Mesenchymal stem cell (in vitro differentiated cells and primary cell): ENCODE results near the gene CAGE1.
"Not testable (repeated sequence)": the region's sequence is repeated elsewhere in the genome, so short reads cannot be mapped to it uniquely, and the experiment has no call there.

Experiments
- DNase-seq: peaks from one replicate; pipeline ENCODE4 v3.0.0-alpha.2; 2013
- H2AFZ ChIP-seq: one replicate; pipeline ENCODE4 v1.6.1; 2013; ENCODE audit warnings: low read depth, mild to moderate bottlenecking, control low read depth, inconsistent platforms, low read length, moderate library complexity
- H2AK5ac ChIP-seq: 2 replicates; pipeline ENCODE4 v1.6.1; 2013; ENCODE audit warnings: low read length, moderate library complexity, mild to moderate bottlenecking, inconsistent platforms; ENCODE audit not compliant: severe bottlenecking
- H2BK120ac ChIP-seq: one replicate; pipeline ENCODE4 v1.6.1; 2013; ENCODE audit warnings: low read depth, mild to moderate bottlenecking, inconsistent platforms, low read length, moderate library complexity
- H2BK12ac ChIP-seq, 2 experiments: one replicate each; pipeline ENCODE4 v1.6.1; 2013; ENCODE audit warnings: inconsistent platforms in 2 of 2, low read length in 2 of 2, mild to moderate bottlenecking in 2 of 2, moderate library complexity in 2 of 2, control low read depth in 1 of 2
- H2BK15ac ChIP-seq: one replicate; pipeline ENCODE4 v1.6.1; 2013; ENCODE audit warnings: mild to moderate bottlenecking, low read depth, inconsistent platforms; ENCODE audit not compliant: poor library complexity, severe bottlenecking
- H2BK5ac ChIP-seq: 2 replicates; pipeline ENCODE4 v1.6.1; 2013; ENCODE audit warnings: low read depth, mild to moderate bottlenecking, low read length, control low read depth, inconsistent platforms; ENCODE audit not compliant: poor library complexity, severe bottlenecking
- H3K14ac ChIP-seq, 2 experiments: one replicate each; pipeline ENCODE4 v1.6.1; 2013; ENCODE audit warnings: inconsistent platforms in 2 of 2, low read length in 2 of 2, control low read depth in 1 of 2, mild to moderate bottlenecking in 1 of 2, moderate library complexity in 1 of 2
- H3K18ac ChIP-seq, 2 experiments: one replicate each; pipeline ENCODE4 v1.6.1; 2013; ENCODE audit warnings: inconsistent platforms in 2 of 2, low read length in 2 of 2, control low read depth in 1 of 2, low read depth in 1 of 2, mild to moderate bottlenecking in 1 of 2
- H3K23ac ChIP-seq, 2 experiments: one replicate each; pipeline ENCODE4 v1.6.1; 2013; ENCODE audit warnings: inconsistent platforms in 2 of 2, low read length in 2 of 2, mild to moderate bottlenecking in 2 of 2, moderate library complexity in 2 of 2, control low read depth in 1 of 2
- H3K27ac ChIP-seq: 2 replicates; pipeline ENCODE4 v1.5.1; 2013; ENCODE audit warnings: mild to moderate bottlenecking, moderate library complexity, low read length, control low read depth, inconsistent platforms; ENCODE audit not compliant: poor library complexity, severe bottlenecking
- H3K27me3 ChIP-seq, 2 experiments: 2 replicates each; pipeline versions ENCODE4 v1.6.1 to v1.7.0; 2013; ENCODE audit warnings: low read length in 2 of 2, mild to moderate bottlenecking in 2 of 2, moderate library complexity in 2 of 2, control low read depth in 1 of 2, inconsistent platforms in 1 of 2; ENCODE audit not compliant: control insufficient read depth in 1 of 2, insufficient read depth in 1 of 2
- H3K36me3 ChIP-seq, 2 experiments: 2 replicates each; pipeline versions ENCODE4 v1.6.1 to v1.7.0; 2013; ENCODE audit warnings: low read length in 2 of 2, control low read depth in 1 of 2, inconsistent platforms in 1 of 2, low read depth in 1 of 2, mild to moderate bottlenecking in 1 of 2; ENCODE audit not compliant: insufficient read depth in 2 of 2, control insufficient read depth in 1 of 2
- H3K4ac ChIP-seq, 2 experiments: one replicate each; pipeline ENCODE4 v1.6.1; 2013; ENCODE audit warnings: inconsistent platforms in 2 of 2, low read length in 2 of 2, mild to moderate bottlenecking in 2 of 2, moderate library complexity in 2 of 2, control low read depth in 1 of 2, low read depth in 1 of 2
- H3K4me1 ChIP-seq: 2 replicates; pipeline ENCODE4 v1.6.1; 2013; ENCODE audit warnings: low read depth, low read length, control low read depth; ENCODE audit not compliant: control insufficient read depth, insufficient read depth
- H3K4me2 ChIP-seq: 2 replicates; pipeline ENCODE4 v1.6.1; 2013; ENCODE audit warnings: low read length, mild to moderate bottlenecking, inconsistent platforms; ENCODE audit not compliant: poor library complexity, severe bottlenecking
- H3K4me3 ChIP-seq, 2 experiments: 2 replicates each; pipeline versions ENCODE4 v1.5.1 to v1.7.0; 2013; ENCODE audit warnings: low read length in 2 of 2, mild to moderate bottlenecking in 2 of 2, control low read depth in 1 of 2, low read depth in 1 of 2; ENCODE audit not compliant: insufficient read depth in 1 of 2
- H3K79me1 ChIP-seq: replicated peaks from 2 replicates; pipeline ENCODE4 v1.6.1; 2013; ENCODE audit warnings: mild to moderate bottlenecking, control low read depth, low read length, inconsistent platforms; ENCODE audit not compliant: poor library complexity, severe bottlenecking
- H3K9ac ChIP-seq: 2 replicates; pipeline ENCODE4 v1.7.0; 2013; ENCODE audit warnings: mild to moderate bottlenecking, low read length, moderate library complexity
- H3K9me3 ChIP-seq: 2 replicates; pipeline ENCODE4 v1.7.0; 2013; ENCODE audit warnings: mild to moderate bottlenecking, low read length; ENCODE audit not compliant: control insufficient read depth
- H4K8ac ChIP-seq: one replicate; pipeline ENCODE4 v1.6.1; 2013; ENCODE audit warnings: inconsistent platforms, mild to moderate bottlenecking, low read length, moderate library complexity
- H4K91ac ChIP-seq: one replicate; pipeline ENCODE4 v1.6.1; 2013; ENCODE audit warnings: mild to moderate bottlenecking, low read length, inconsistent platforms
- WGBS: methylation state at CpG from one replicate; pipeline ENCODE4 v1.1.7; 2013; ENCODE audit warnings: mixed read lengths; 5-methylcytosine and 5-hydroxymethylcytosine counted together

Gene CAGE1

GRCh38 chr6:7325750-7326149 is 63.8 kb downstream of the CAGE1 start:
- 100% methylated on average over 2 of the region's 3 CpGs for whole genome bisulfite sequencing
- DNase-seq, result no peak

GRCh38 chr6:7324520-7324919 is 65.0 kb downstream of the CAGE1 start:
- 78% methylated on average over 7 of the region's 7 CpGs for WGBS
- no peak for DNase-seq
- no peak overlapping the region for H3K23ac ChIP-seq
- H3K18ac ChIP-seq, result no peak overlapping the region
- H2BK120ac ChIP-seq, result no peak overlapping the region
- H3K4me2 ChIP-seq, result no peak overlapping the region
- H3K79me1 ChIP-seq, result no peaks in the 10 kb centered on the region
- no peaks in the 10 kb centered on the region for H3K36me3 ChIP-seq
- no peak overlapping the region for H4K8ac ChIP-seq
- H3K14ac ChIP-seq, result peak overlapping the region in 1 of 2 experiments; percentile 55
- no peak overlapping the region for H4K91ac ChIP-seq
- H2BK12ac ChIP-seq, result no peak overlapping the region
- no peaks in the 10 kb centered on the region for H3K4me1 ChIP-seq
- peak overlapping the region in 1 of 2 experiments; percentile 24 for H3K4ac ChIP-seq
- no peak overlapping the region for H2BK15ac ChIP-seq
- H3K4me3 ChIP-seq, result no peak overlapping the region
- no peak overlapping the region for H3K27ac ChIP-seq
- H3K9me3 ChIP-seq, result no peaks in the 10 kb centered on the region
- no peak overlapping the region for H2AK5ac ChIP-seq
- H2AFZ ChIP-seq, result no peak overlapping the region
- H2BK5ac ChIP-seq, result no peak overlapping the region
- no peak overlapping the region for H3K9ac ChIP-seq
- no peaks in the 10 kb centered on the region for H3K27me3 ChIP-seq

More at GRCh38 chr6:7325750-7326149, 63.8 kb downstream of the CAGE1 start:
- no peak overlapping the region for H2BK5ac ChIP-seq
- no peaks in the 10 kb centered on the region for H3K79me1 ChIP-seq
- H3K4ac ChIP-seq, result no peak overlapping the region
- no peak overlapping the region for H2BK12ac ChIP-seq
- no peaks in the 10 kb centered on the region for H3K4me1 ChIP-seq
- H3K27ac ChIP-seq, result no peak overlapping the region
- H2AFZ ChIP-seq, result no peak overlapping the region
- H4K91ac ChIP-seq, result no peak overlapping the region
- no peak overlapping the region for H3K14ac ChIP-seq
- no peak overlapping the region for H2BK15ac ChIP-seq
- no peak overlapping the region for H3K4me3 ChIP-seq
- no peak overlapping the region for H3K4me2 ChIP-seq
- no peak overlapping the region for H4K8ac ChIP-seq
- no peak overlapping the region for H2AK5ac ChIP-seq
- no peaks in the 10 kb centered on the region for H3K36me3 ChIP-seq
- no peak overlapping the region for H2BK120ac ChIP-seq
- H3K23ac ChIP-seq, result no peak overlapping the region
- no peak overlapping the region for H3K18ac ChIP-seq
- H3K9ac ChIP-seq, result no peak overlapping the region
- H3K27me3 ChIP-seq, result no peaks in the 10 kb centered on the region
- no peaks in the 10 kb centered on the region for H3K9me3 ChIP-seq

GRCh38 chr6:7323074-7323473 is 66.5 kb downstream of the CAGE1 start:
- Histone ChIP-seq H3K14ac (no peak overlapping the region), H3K9me3 (no peaks in the 10 kb centered on the region), H2BK120ac (no peak overlapping the region), H2AFZ (no peak overlapping the region), H4K8ac (no peak overlapping the region), H2AK5ac (no peak overlapping the region), H3K4me2 (no peak overlapping the region), H3K4me3 (no peak overlapping the region), H3K9ac (no peak overlapping the region), H3K23ac (no peak overlapping the region), H3K27ac (no peak overlapping the region), H3K27me3 (no peaks in the 10 kb centered on the region), H3K18ac (no peak overlapping the region), H4K91ac (no peak overlapping the region), H3K4me1 (no peaks in the 10 kb centered on the region), H2BK12ac (no peak overlapping the region), H2BK15ac (no peak overlapping the region), H3K36me3 (no peaks in the 10 kb centered on the region), H3K79me1 (no peaks in the 10 kb centered on the region), H2BK5ac (no peak overlapping the region), H3K4ac (no peak overlapping the region)
- no peak for DNase-seq

- H3K27me3 ChIP-seq, H3K27ac ChIP-seq, H3K4ac ChIP-seq, H2BK120ac ChIP-seq, H3K18ac ChIP-seq, H2AFZ ChIP-seq, H3K9me3 ChIP-seq, H3K79me1 ChIP-seq, H3K23ac ChIP-seq, H3K36me3 ChIP-seq, H3K9ac ChIP-seq, H4K8ac ChIP-seq, H2BK5ac ChIP-seq, H3K4me3 ChIP-seq, DNase-seq, H3K14ac ChIP-seq, H2BK15ac ChIP-seq, H2BK12ac ChIP-seq, H2AK5ac ChIP-seq, H3K4me1 ChIP-seq, H3K4me2 ChIP-seq, H4K91ac ChIP-seq: not testable (repeated sequence)
- 91% methylated on average over 6 of the region's 6 CpGs for WGBS
Observed at GRCh38 chr6:7321866-7322265, 67.7 kb downstream of the CAGE1 start.
